Epidermal melanocyte (primary cell): ENCODE measurements around the gene IL1RAPL2.
"Not testable (repeated sequence)": the region's sequence is repeated elsewhere in the genome, so short reads cannot be mapped to it uniquely, and the experiment has no call there.

Experiments
- DNase-seq: peaks from one replicate; pipeline ENCODE4 v3.0.0; 2011; ENCODE audit warnings: low spot score; ENCODE audit not compliant: insufficient read length

IL1RAPL2 gene

GRCh38 chrX:104565791-104566680, at the start of gene IL1RAPL2:
Gene IL1RAPL2 (plus strand): TSS chrX:104566199.
- DNase-seq, result no peak

GRCh38 chrX:104522386-104522785, 43.6 kb upstream of the IL1RAPL2 start:
- no peak for DNase-seq

- no peak for DNase-seq
Observed at GRCh38 chrX:104523858-104524257, 42.1 kb upstream of the IL1RAPL2 start.

- no peak for DNase-seq
Observed at GRCh38 chrX:104539081-104539480, 26.9 kb upstream of the IL1RAPL2 start.

GRCh38 chrX:104542447-104542846, 23.6 kb upstream of the IL1RAPL2 start:
- not testable (repeated sequence) for DNase-seq

GRCh38 chrX:104564335-104564734, 1.7 kb upstream of the IL1RAPL2 start:
- DNase-seq, result no peak

- no peak for DNase-seq
Observed at GRCh38 chrX:104564921-104565703, 887 bp upstream of the IL1RAPL2 start.

GRCh38 chrX:104566681-104567501, 892 bp downstream of the IL1RAPL2 start:
- no peak for DNase-seq

GRCh38 chrX:104567506-104567905, 1.5 kb downstream of the IL1RAPL2 start:
- no peak for DNase-seq

- DNase-seq, result no peak
Observed at GRCh38 chrX:104568304-104568915, 2.4 kb downstream of the IL1RAPL2 start.

- no peak for DNase-seq
Observed at GRCh38 chrX:104618106-104618895, 52.3 kb downstream of the IL1RAPL2 start.

GRCh38 chrX:104621781-104622180, 55.8 kb downstream of the IL1RAPL2 start:
- DNase-seq, result no peak

- DNase-seq, result no peak
Observed at GRCh38 chrX:104641176-104641575, 75.2 kb downstream of the IL1RAPL2 start.

- no peak for DNase-seq
Observed at GRCh38 chrX:104647084-104647483, 81.1 kb downstream of the IL1RAPL2 start.

- no peak for DNase-seq
Observed at GRCh38 chrX:104659005-104659744, 93.2 kb downstream of the IL1RAPL2 start.

- DNase-seq, result no peak
Observed at GRCh38 chrX:104660092-104660491, 94.1 kb downstream of the IL1RAPL2 start.

GRCh38 chrX:104662694-104663093, 96.7 kb downstream of the IL1RAPL2 start:
- DNase-seq, result no peak

GRCh38 chrX:104665691-104666090, 99.7 kb downstream of the IL1RAPL2 start:
- no peak for DNase-seq

GRCh38 chrX:104668550-104668949, 102.6 kb downstream of the IL1RAPL2 start:
- DNase-seq, result no peak

GRCh38 chrX:104669063-104669462, 103.1 kb downstream of the IL1RAPL2 start:
- DNase-seq, result no peak
